K562 (cell line): Measurements from ENCODE around the gene PEAR1. TPM values are rescaled to one million over a fixed set of nuclear protein-coding genes. Genes with fewer than 3 reads are reported as not detected.

Experiments
- ATAC-seq: fragments of 200-7000 bp; cut with Tn5 transposase; 3 replicates; pipeline ENCODE4 v1.9.1; 2020; ENCODE audit warnings: moderate library complexity
- BruUV-seq: library from RNA; stranded (reverse); fragments of 400-500 nt; replicated peaks from 2 replicates; lab custom pipeline; 2021; lab: Mats Ljungman, UMichigan
- CTCF ChIA-PET: fragments of 300-600 bp; formaldehyde crosslinking; extraction: SDS; loops from one replicate; lab custom pipeline; 2021; ENCODE audit warnings: low intra/inter-chr PET ratio; lab: Yijun Ruan, JAX
- POLR2A ChIA-PET: fragments of 300-600, 350-650 bp; sonication (Branson Sonifier 250); formaldehyde crosslinking; extraction: SDS; loops from one replicate; lab custom pipeline; 2021; ENCODE audit warnings: antibody characterized with exemption, inconsistent platforms; lab: Yijun Ruan, JAX
- DNase-seq, 4 experiments: peaks; one replicate each; pipeline versions ENCODE4 v3.0.0 to v3.0.0-alpha.2; 2011 to 2018; ENCODE audit warnings: low spot score in 3 of 4, mixed read lengths in 3 of 4; ENCODE audit errors: extremely low read depth in 1 of 4
- FAIRE-seq: peaks from 2 replicates; lab custom pipeline; 2011; peaks lifted over from hg19 to GRCh38; lab: Jason Lieb, UNC
- H2AFZ ChIP-seq: 2 replicates; pipeline ENCODE4 v1.6.0; 2011; ENCODE audit warnings: low read depth, low read length, control low read depth, inconsistent platforms
- H3K27ac ChIP-seq: fragments of 200-600 bp; 3 replicates; pipeline ENCODE4 v1.8.0; 2011; ENCODE audit warnings: low read depth, mild to moderate bottlenecking, control low read depth, inconsistent platforms, low read length, moderate library complexity, mixed read lengths; ENCODE audit errors: extremely low read depth
- H3K27me3 ChIP-seq, 2 experiments: fragments of 300-600 bp in 1 of 2; 2 replicates in 1 of 2; 3 replicates in 1 of 2; pipeline versions ENCODE4 v1.6.0 to v1.8.0; 2011; ENCODE audit warnings: inconsistent platforms in 2 of 2, low read length in 2 of 2, mild to moderate bottlenecking in 1 of 2, mixed read lengths in 1 of 2, moderate library complexity in 1 of 2; ENCODE audit not compliant: control insufficient read depth in 2 of 2, insufficient read depth in 2 of 2
- H3K36me3 ChIP-seq: fragments of 300-600 bp; 3 replicates; pipeline ENCODE4 v1.8.0; 2011; ENCODE audit warnings: mild to moderate bottlenecking, low read length, inconsistent platforms; ENCODE audit not compliant: control insufficient read depth, insufficient read depth
- H3K4me1 ChIP-seq, 2 experiments: fragments of 200-600 bp in 1 of 2; replicated peaks in 1 of 2; 2 replicates in 1 of 2; 3 replicates in 1 of 2; pipeline versions ENCODE4 v1.5.1 to v1.8.0; 2011; ENCODE audit warnings: inconsistent platforms in 2 of 2, low read length in 2 of 2, mild to moderate bottlenecking in 1 of 2, mixed read lengths in 1 of 2, moderate library complexity in 1 of 2; ENCODE audit not compliant: control insufficient read depth in 2 of 2, insufficient read depth in 2 of 2
- H3K4me2 ChIP-seq: 2 replicates; pipeline ENCODE4 v1.6.1; 2011; ENCODE audit warnings: low read length, control low read depth, inconsistent platforms, mixed read lengths; ENCODE audit not compliant: insufficient read depth
- H3K4me3 ChIP-seq: fragments of 200-600 bp; sonication (generic), shearing (Covaris generic); 2 replicates; pipeline ENCODE4 v1.5.1; 2016; ENCODE audit warnings: control low read depth, inconsistent platforms
- H3K79me2 ChIP-seq: fragments of 200-600 bp; 3 replicates; pipeline ENCODE4 v1.8.0; 2011; ENCODE audit warnings: low read length, inconsistent platforms; ENCODE audit not compliant: control insufficient read depth, insufficient read depth
- H3K9ac ChIP-seq, 2 experiments: 2 replicates each; pipeline versions ENCODE4 v1.6.0 to v1.6.1; 2011; ENCODE audit warnings: low read depth in 2 of 2, low read length in 2 of 2, control low read depth in 1 of 2, inconsistent platforms in 1 of 2, mild to moderate bottlenecking in 1 of 2, mixed read lengths in 1 of 2; ENCODE audit not compliant: insufficient read depth in 1 of 2
- H3K9me1 ChIP-seq: one replicate; pipeline ENCODE4 v1.6.0; 2011; ENCODE audit warnings: inconsistent platforms, mild to moderate bottlenecking, low read length, moderate library complexity; ENCODE audit not compliant: control insufficient read depth, insufficient read depth
- H3K9me3 ChIP-seq: replicated peaks from 2 replicates; pipeline ENCODE4 v1.5.1; 2011; ENCODE audit warnings: low read depth, low read length, inconsistent platforms; ENCODE audit not compliant: control insufficient read depth, insufficient read depth
- H4K20me1 ChIP-seq: replicated peaks from 2 replicates; pipeline ENCODE4 v1.6.1; 2011; ENCODE audit warnings: low read length, inconsistent platforms, mixed read lengths; ENCODE audit not compliant: control insufficient read depth, insufficient read depth
- CREB5 ChIP-seq: fragments of 250-450 bp; sonication (Bioruptor Pico); IDR thresholded peaks from 2 replicates; pipeline ENCODE4 v1.5.0; 2020; ENCODE audit warnings: mild to moderate bottlenecking
- DPF2 ChIP-seq: fragments of 450-650 bp; IDR thresholded peaks from 2 replicates; pipeline ENCODE4 v1.6.1; 2016
- NUFIP1 ChIP-seq: fragments of 450-650 bp; IDR thresholded peaks from 2 replicates; pipeline ENCODE4 v1.6.1; 2018; ENCODE audit not compliant: partially characterized antibody
- PCBP2 ChIP-seq: fragments of 200-400 bp; formaldehyde crosslinking; IDR thresholded peaks from 2 replicates; pipeline ENCODE4 v1.6.1; 2018; ENCODE audit warnings: low read length, low read depth, mild to moderate bottlenecking, moderate library complexity; ENCODE audit not compliant: poor library complexity, severe bottlenecking
- THRA ChIP-seq: fragments of 450-650 bp; IDR thresholded peaks from 2 replicates; pipeline ENCODE4 v1.6.1; 2017; ENCODE audit warnings: mild to moderate bottlenecking, moderate library complexity
- ZNF146 ChIP-seq: IDR thresholded peaks from one replicate; pipeline ENCODE4 v1.6.1; 2018; ENCODE audit warnings: missing compliant biosample characterization; ENCODE audit not compliant: unreplicated experiment
- ZNF174 ChIP-seq: fragments of 250-450 bp; sonication (Bioruptor Pico); IDR thresholded peaks from 2 replicates; pipeline ENCODE4 v1.4.0; 2020; ENCODE audit warnings: mild to moderate bottlenecking
- ZNF253 ChIP-seq: fragments of 250-450 bp; sonication (Bioruptor Pico); conservative IDR thresholded peaks from 2 replicates; pipeline ENCODE4 v1.6.1; 2021; ENCODE audit warnings: mild to moderate bottlenecking
- ZNF639 ChIP-seq, 2 experiments: fragments of 200-800 bp in 1 of 2; sonication (Bioruptor generic) in 1 of 2; sonication (generic) in 1 of 2; formaldehyde crosslinking in 1 of 2; IDR thresholded peaks in 1 of 2; conservative IDR thresholded peaks in 1 of 2; 2 replicates each; pipeline versions ENCODE4 v1.5.0 to v1.6.1; 2016 to 2020; ENCODE audit warnings: missing compliant biosample characterization in 1 of 2, missing genetic modification characterization in 1 of 2, missing genetic modification reagents in 1 of 2
- WGBS: fragments of 100-300 bp; shearing (Covaris generic); methylation state at CpG from one replicate; pipeline ENCODE4 v1.1.6; 2016; ENCODE audit warnings: low coverage, mixed read lengths; ENCODE audit not compliant: insufficient coverage; ENCODE audit errors: missing lambda C conversion rate; 5-methylcytosine and 5-hydroxymethylcytosine counted together
- in situ Hi-C: fragments of 300-500 bp; cut with MboI; formaldehyde crosslinking; loops from 4 replicates; pipeline ENCODE4 v1.15.0; 2018; ENCODE audit warnings: inconsistent platforms, mixed read lengths
- intact Hi-C: fragments of 100-400 bp; cut with micrococcal nuclease; formaldehyde crosslinking; loops from 2 replicates; pipeline ENCODE4 v1.14.2; 2022
- polyA plus RNA-seq, 8 experiments: library from polyadenylated mRNA; depleted of rRNA in 4 of 8; stranded (reverse) in 5 of 8; unstranded in 3 of 8; fragments of >200 nt; fragmentation: Nextera tagmentation in 2 of 8; fragmentation: Illumina TruSeq in 1 of 8; extraction: Ambion mirVana in 2 of 8; extraction: Trizol in 1 of 8; gene quantifications; 2 replicates each; pipeline versions ENCODE4 v1.2.1 to v1.2.3, GENCODE V29; 2011 to 2014; ENCODE audit warnings: inconsistent platforms in 1 of 8, missing spikeins in 1 of 8
- total RNA-seq, 7 experiments: library from RNA; depleted of rRNA in 6 of 7; stranded (reverse); fragments of >200 nt in 6 of 7; fragmentation: Illumina TruSeq in 2 of 7; extraction: Trizol in 2 of 7; gene quantifications; 2 replicates each; pipeline versions ENCODE4 v1.2.1 to v1.2.3, GENCODE V29; 2011 to 2021; ENCODE audit warnings: low replicate concordance in 1 of 7

Gene PEAR1
- total and polyA plus RNA-seq, 9 of the 15 experiments (the other 6 are each of a cell fraction or from before 2014, with no cell fraction given) = 0.87 to 13.9 (median 6.1) TPM

GRCh38 chr1:156922986-156923669 lies 29.6 kb downstream of the PEAR1 start:
- no peak for FAIRE-seq
- TF ChIP-seq NUFIP1 (no peak), ZNF146 (CRISPR knock-in tag) (no peak), ZNF639 (CRISPR knock-in tag; conservative IDR thresholded peaks at IDR 0.05 in 1 of 2, IDR thresholded peaks at IDR 0.05 in 1 of 2) (no peak), DPF2 (no peak), ZNF253 (no peak), CREB5 (CRISPR knock-in tag) (no peak), ZNF174 (CRISPR knock-in tag) (no peak), THRA (no peak), PCBP2 (no peak)
- TF ChIP-seq, all 486 proteins: peak for 0
- no TSS peak for BruUV-seq
- intact Hi-C loops (loop anchor here (5.0 kb wide), 1 partner anchor 196 kb away; the partner anchor contains the start of genes ISG20L2 and METTL25B), in situ Hi-C loops (no loop called here)
- Histone ChIP-seq H3K79me2 (no peaks in the 10 kb centered on the region), H3K27me3 (peaks cover 8 to 17% of the 10 kb centered on the region in 2 experiments; a peak in 3 of 5 replicates), H2AFZ (peak overlapping the region; percentile 71; the same call in 1 of the 2 replicates), H3K36me3 (no peaks in the 10 kb centered on the region), H3K27ac (no peak overlapping the region), H3K4me1 (peaks cover 30 to 48% of the 10 kb centered on the region in 2 experiments), H3K9ac (peak overlapping the region in 1 of 2 experiments; percentile 78; a peak in 1 of 4 replicates), H3K9me3 (no peaks in the 10 kb centered on the region), H3K4me2 (peak overlapping the region; percentile 36; the same call in 1 of the 2 replicates), H4K20me1 (no peaks in the 10 kb centered on the region), H3K9me1 (no peaks in the 10 kb centered on the region), H3K4me3 (no peak overlapping the region)
- ATAC-seq (no peak), DNase-seq (no peak)
- ChIA-PET CTCF (no interaction called here), POLR2A (interaction anchor here (0.6 to 1.5 kb wide), 3 partner anchors 10 to 246 kb away, joined by 3 to 4 read pairs (median 4); no protein-coding TSS in a partner anchor)
- 40% methylated on average over 11 of the region's 11 CpGs for WGBS
